GM18909 (cell line): ENCODE results near the gene TMEM88.

Experiments
- ATAC-seq: cut with Tn5 transposase; IDR thresholded peaks from one replicate; pipeline ENCODE4 v1.9.1; 2021; ENCODE audit warnings: mild to moderate bottlenecking; ENCODE audit not compliant: unreplicated experiment, poor library complexity

TMEM88 gene

GRCh38 chr17:7882068-7882467 is 27.2 kb downstream of the TMEM88 start:
- no peak for ATAC-seq

- no peak for ATAC-seq
Observed at GRCh38 chr17:7882629-7883028, 27.8 kb downstream of the TMEM88 start.

GRCh38 chr17:7883781-7884386 is 29.0 kb downstream of the TMEM88 start:
- ATAC-seq: no peak

DNA sequence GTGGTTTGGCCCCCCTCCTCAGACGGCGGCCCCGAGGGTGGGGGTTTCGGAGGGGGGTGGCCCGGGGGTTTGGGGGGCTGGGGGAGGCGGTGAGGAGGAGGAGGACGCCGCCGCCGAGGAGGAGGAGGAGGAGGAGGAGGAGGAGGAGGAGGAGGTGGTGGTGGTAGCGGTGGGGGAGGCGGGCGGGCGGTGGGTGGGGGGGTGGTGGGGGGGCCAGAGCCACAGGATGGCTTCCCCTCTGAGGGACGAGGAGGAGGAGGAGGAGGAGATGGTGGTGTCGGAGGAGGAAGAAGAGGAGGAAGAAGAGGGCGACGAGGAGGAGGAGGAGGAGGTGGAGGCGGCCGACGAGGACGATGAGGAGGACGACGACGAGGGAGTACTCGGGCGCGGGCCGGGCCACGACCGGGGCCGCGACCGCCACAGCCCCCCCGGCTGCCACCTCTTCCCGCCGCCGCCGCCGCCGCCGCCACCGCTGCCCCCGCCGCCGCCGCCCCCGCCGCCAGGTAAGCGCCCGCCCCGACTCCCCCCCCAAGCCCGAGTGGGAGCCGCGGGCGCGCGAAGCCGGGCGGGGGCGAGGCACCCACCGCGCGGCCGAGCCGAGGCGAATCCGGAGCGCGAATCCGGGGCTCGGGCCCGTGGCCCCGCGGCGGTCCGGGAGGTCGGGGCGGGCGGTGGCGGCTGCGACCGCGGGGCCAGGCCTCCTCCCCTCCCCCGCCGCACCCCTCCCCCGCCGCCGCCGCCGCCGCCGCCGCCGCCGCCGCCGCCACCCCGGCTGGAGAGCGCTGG is 29.9 kb downstream of the TMEM88 start:
- peak; percentile 5 for ATAC-seq

DNA sequence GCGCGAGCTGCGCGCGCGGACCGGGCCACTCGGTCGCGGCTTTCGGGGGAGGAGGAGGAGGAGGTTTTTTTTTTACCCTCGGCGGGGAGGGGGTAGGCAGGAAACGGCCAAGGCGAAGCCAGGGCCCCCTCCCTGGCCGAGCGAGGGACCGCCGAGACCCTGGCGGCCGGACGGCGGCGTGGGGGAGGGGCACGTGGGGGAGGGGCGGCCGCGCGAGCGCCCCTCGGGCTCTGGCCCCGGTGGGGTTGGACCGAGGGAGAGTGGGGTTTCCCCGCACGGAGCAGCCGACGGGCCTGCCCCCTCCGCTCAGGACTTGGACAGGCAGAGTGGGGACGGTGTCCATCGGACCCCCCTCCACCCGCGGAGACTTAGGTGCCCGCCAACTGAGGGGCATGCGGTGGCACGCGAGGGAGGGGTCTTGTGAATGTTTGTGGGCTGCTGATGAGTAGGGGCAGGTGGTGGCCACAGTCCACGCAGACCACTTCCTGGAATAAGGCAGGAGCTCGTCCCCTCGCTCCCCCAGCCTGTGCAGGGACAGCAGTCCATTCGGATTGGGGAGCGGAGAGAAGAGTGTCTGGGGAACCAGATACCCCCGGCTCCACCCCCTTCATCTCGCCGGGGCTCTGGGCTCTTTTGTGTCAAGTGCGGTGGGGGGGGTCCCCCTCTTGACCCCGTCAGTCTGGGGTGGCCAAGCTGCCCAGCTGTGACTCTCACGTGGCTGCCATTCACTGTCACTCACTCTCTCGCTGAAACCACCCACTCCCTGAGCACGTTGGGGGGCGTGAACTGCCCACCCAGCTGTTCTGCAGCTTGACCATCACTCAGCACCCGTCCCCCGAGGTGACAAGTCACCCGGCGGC is 30.7 kb downstream of the TMEM88 start:
- ATAC-seq: peak; percentile 22

DNA sequence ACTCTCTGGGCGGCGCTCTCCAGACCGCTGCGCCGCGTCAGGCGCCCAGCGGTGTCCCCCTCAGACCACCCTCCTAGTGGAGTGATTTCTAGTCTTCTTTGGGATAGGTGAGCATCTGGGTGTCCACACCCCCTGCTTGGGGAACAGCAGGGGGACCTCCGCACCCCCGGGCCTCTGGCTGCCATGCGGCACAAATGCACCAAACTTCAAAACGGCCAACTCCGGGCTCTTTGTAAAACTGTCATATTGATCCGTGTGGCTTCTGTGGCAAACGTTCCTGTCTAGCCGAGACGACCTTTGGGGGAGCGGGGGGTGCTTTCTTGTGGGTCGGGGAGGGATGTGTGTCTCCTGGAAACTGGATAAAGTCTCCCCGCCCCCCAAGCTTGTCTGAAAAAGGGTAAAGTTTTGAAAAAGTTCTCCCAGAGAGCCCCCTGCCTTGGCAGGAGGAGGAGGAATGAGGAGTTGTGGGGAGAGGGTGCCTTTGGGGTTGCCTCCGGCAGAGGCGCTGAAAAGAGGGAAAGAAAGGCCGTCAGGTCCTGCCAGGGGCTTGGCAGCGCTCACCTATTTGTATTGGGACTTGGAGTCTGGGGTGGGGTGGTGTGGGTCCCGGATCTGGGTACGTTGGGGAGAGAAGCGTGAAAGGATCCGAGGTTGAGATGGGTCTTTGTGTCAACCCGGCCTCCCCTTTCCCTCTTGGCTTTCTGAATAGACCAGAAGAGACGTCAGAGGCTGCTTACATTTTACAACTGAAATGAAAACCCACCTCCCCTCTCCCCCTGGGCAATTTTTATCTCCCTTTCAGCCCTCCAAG is 31.6 kb downstream of the TMEM88 start:
- no peak for ATAC-seq

DNA sequence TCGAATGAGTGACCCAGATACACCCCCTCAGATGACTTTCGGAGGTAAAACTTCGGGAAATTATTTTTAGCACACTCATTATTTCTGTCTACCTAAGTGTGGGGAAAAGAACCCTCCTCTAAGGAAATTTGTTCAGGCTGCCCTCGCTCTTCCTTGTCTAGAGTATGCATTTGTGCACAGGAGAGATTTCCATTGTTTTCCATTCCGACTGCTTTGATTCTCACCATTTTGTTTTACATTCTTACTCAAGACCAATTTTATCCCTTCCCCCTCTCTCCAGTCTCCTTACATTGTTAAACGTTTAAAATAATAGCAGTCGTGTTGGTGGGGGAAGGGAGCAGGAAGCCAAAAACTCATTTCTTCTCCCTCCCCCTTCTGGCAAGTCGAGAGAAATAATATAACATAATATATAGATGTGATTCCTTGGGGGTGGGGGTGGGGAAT is 32.2 kb downstream of the TMEM88 start:
- ATAC-seq: no peak

DNA sequence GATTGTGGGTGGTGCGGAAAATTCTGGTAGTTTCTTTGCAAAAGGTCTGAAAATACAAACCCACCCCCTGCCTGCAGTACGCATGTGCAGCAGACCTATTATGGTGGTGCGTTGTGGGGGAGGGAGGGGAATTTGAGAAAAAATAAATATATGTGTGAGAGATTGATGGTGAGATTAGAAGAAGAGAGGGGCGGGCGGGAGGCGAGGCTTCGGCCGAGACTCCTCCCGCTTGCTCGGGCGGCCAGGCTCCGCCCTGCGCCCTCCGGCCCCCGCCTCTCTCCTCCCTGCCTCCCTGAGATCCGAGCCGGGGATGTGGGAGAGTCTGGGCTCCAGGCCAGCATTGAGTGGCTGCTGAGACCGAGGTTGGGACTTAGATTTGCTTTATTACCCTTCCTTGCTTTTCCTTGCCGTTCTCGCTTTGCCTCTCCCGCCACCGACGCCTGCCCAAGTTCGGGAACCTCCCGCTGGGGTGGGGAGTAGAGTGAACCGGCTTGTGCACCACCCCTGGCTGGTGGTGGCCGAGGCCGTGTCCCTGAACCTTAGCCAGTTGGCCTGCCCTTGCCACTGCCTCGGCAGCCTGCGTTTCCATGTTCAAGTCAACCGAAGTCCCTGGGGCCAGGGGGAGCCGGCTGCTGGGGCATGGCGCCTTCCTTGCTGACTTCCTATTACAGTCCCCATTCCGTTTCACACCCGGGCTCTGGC is 32.8 kb downstream of the TMEM88 start:
- ATAC-seq: peak; percentile 61

DNA sequence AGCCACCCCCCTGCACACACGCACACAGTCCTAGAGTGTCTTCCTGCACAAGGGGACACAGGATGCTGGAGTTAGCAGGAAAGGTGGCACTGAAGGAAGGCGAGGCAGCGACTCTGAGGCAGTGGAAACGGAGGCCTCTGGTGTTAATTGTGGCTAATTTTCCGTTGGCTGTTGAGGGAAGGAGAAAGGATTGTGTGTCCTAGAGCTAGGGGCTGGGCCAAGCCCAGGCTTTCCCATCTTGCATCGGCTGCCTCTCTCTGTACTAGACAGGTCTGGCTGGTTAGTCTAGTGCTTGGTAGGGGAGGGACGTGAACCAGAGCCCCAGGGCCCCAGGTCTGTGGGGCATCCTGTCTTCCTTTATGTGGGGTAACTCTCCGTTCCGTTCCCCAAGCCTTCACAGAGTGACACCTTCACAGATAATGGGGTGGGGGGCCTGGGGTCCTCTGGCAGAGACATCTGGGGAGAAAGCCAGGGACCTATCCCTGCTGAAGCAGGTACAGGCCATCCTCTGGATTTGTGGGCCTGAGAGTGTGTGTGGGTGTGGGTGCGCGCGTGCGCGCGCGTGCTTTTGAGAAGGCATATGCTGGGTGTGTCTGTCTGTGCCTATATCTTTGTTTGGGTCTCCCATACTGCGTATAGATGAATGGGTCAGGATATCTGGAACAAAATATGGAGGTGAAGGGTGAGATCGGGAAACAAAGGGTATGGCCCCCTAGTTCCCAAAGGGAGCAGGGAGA is 33.5 kb downstream of the TMEM88 start, which contains the start of gene CHD3:
TSS of gene CHD3 (plus strand) at position 606 of the 737 bp plus-strand sequence. CDS start 212 bp downstream, outside the sequence.
- ATAC-seq: no peak

DNA sequence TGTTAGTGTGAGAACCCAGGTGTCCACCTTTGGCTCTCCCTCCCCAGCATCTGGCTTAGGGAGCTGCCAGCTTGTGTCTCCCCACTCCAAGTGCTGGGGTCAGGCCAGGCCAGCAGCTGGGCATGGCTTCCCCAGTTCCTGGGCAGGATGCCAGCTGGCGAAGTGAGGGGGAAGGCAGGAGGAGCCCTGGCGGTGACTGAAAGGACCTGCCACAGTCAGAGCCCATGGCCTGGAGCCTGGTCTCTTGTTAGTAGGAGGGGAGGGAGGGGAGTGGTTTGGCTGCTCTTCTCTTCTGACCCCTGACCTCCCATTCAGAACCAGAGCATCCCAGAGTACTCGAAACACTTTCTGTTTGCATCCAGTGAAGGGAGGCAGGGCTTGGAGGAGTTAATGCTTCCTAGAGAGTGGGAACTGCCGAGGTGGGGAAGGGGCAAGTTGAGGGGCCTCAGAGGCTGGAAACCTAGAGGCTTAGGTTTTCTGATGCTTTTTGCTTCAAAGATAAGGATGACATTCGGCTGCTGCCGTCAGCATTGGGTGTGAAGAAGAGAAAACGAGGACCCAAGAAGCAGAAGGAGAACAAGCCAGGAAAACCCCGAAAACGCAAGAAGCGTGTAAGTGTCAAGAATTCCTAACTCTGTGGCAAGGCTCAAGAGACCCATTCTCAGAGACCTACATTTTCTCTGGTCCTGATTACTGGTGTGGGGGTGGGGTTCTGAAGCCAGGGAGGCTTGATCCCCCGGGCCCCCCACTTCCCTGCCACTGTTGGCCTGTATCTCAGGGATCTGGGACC is 34.5 kb downstream of the TMEM88 start:
- ATAC-seq: no peak

- no peak for ATAC-seq
Observed at GRCh38 chr17:7893187-7893880, 38.5 kb downstream of the TMEM88 start.

DNA sequence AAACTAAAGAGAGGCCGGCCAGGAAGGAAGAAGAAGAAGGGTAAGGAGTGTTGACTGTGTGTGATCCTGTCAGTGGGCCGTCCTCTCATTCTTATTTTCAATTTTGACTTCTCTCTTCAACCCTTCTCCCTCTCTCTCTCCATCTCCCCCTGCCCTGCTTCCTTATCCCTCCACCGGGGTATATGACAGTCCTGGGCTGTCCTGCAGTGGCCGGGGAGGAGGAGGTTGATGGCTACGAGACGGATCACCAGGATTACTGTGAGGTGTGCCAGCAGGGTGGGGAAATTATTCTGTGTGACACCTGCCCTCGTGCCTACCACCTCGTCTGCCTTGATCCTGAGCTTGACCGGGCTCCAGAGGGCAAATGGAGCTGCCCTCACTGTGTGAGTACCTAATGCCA is 39.4 kb downstream of the TMEM88 start:
- ATAC-seq: no peak

- no peak for ATAC-seq
Observed at GRCh38 chr17:7894866-7895265, 40.0 kb downstream of the TMEM88 start.

GRCh38 chr17:7897090-7897489 is 42.2 kb downstream of the TMEM88 start:
- ATAC-seq: no peak

- ATAC-seq: no peak
Observed at GRCh38 chr17:7897773-7898172, 42.9 kb downstream of the TMEM88 start.

DNA sequence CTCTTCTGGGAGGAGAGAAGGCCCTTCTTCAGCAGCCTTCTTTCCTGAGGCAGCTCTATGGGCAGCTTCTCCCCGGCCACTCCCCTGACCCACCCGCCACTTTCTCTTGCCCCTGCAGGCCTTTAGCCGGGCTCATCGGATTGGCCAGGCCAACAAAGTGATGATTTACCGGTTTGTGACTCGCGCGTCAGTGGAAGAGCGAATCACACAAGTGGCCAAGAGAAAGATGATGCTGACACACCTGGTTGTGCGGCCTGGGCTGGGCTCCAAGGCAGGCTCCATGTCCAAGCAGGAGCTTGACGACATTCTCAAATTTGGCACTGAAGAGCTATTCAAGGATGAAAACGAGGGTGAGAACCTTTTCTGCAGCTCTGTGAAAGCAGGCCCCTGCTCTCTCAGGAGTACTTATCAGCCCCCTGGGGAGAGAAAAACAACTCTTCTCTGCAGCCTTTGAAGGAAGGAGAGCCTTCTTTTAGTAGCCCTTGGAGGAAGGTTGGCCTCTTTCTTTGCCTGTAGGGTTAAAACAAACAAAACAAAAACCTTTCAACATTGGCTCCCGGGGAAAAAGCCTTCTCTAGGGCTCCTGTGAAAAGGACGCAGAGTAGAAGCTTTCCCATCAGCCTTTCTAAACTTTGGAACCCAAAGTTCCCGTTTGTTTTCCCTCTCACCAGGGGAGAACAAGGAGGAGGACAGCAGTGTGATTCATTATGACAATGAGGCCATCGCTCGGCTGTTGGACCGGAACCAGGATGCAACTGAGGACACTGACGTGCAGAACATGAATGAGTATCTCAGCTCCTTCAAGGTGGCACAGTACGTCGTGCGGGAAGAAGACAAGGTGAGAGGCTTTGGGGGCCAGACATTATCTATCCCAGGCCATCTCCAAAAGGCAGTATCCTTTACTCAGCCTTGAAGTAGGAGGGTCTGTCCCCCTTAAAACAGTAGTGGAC is 48.6 kb downstream of the TMEM88 start:
- no peak for ATAC-seq
